Effector CD4-positive, alpha-beta T cell (primary cell): ENCODE data around the gene CH25H.
"Not testable (repeated sequence)": the region's sequence is repeated elsewhere in the genome, so short reads cannot be mapped to it uniquely, and the experiment has no call there.

Experiments used
- DNase-seq: peaks from one replicate; pipeline ENCODE4 v3.0.0-alpha.2; 2020

Gene CH25H

DNA sequence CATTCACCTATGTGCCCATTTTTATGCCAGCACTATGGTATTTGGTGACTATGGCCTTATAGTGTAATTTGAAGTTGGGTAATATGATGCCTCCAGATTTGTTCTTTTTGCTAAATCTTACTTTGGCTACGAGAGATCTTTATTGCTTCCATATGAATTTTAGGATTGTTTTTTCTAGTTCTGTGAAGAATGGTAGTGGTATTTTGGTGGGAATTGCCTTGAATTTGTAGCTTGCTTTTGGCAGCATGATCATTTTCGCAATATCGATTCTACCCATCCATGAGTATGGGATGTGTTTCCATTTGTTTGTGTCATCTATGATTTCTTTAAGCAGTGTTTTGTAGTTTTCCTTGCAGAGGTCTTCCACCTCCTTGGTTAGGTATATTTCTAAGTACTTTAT is 15.8 kb downstream of the CH25H start:
- DNase-seq: not testable (repeated sequence)

DNA sequence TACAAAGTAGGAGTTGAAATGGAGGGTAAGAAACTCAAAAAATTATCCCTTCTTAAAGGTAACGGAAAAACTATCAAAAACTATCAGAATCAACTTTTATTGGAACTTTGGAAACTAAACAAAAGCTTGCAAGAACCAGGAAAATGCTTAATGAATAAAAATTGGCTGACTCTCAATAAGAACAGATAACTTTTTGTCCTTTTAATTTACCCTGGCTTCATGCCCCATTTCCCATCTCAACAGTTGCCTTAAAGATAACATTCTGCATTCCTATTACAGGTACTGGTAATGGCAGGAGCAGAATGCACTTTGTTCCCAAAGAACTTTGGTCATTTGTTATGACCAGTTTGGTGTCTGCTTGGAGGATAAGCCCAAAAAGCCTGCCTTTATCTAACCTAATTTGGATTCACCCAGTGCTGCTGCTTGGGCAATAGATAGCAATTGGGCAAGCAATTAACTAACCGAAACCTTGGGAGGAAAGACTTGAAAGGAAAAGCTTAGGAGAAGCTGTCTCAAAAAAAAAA is 17.8 kb downstream of the CH25H start:
- DNase-seq: no peak

DNA sequence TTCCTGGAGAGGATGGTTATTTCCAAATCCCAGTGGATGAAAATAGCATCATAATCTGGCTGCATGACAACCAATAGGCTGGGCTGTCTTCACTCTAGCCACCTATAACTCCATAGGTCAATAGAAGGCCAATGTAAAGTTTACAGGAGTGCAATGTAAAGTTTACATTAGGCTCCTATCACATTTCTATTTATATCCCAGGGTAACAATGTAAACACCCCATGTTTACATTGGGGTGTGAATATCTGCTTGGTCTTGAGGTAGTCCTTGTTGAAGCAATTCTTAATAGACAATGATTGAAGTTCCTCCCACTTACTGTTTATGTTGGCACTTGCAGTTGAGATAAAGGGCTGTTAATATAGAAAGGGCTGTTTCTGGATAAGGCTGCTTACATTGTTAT is 21.5 kb downstream of the CH25H start:
- no peak for DNase-seq

DNA sequence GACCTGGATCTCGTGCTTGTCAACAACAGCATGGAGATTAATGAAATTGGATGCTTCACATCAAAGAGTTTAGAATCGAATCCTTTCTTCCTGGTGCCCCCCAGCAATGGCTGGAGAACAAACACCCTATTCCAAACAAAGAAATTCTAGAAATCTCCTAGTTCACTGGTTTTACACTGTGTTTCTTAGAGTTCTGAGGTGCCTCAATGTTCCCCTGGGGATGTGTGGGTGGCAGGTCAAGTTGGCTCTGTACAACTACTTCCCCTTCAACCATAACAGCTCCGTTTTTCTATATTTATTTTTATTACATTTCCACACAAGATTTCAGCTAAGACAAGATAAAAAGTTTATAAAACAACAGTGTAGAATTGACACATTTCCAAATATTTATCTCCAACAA is 22.5 kb downstream of the CH25H start:
- DNase-seq: no peak

DNA sequence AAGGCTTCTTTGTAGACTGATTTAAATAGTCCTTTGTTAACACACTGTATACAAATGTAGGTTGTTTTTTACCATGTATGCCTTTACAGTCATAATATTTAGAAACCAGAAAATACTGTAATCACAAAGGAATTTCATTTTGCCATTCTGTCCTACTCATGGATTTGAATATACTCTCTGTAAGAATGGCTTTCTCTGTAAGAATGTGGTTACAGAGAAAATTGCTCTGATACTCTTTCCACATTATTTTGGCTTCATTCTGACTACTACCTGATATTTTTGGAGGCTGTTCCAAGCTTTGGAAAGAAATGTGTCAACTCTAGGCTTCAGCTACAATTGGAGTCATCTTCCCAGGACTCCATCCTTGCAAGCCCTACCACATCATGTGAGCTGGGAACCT is 23.5 kb downstream of the CH25H start:
- no peak for DNase-seq

DNA sequence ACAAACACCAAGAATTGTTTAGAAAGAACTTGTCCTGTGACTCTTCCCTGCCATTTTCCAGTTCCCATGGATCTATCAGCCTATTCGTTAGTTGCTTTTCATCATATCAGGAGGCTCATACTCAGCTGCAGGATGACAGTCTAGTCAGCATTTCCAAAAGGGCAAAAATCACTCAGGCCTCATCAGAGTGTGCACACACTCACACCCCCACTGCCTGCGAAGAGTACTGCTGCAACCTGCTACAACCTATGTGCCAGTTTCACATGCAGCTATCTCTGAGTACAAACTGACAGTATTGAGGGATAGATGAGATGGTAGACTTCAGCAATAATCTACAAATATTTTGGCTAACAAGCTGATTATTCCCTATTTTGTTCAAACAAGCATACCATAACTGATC is 24.2 kb downstream of the CH25H start:
- no peak for DNase-seq

DNA sequence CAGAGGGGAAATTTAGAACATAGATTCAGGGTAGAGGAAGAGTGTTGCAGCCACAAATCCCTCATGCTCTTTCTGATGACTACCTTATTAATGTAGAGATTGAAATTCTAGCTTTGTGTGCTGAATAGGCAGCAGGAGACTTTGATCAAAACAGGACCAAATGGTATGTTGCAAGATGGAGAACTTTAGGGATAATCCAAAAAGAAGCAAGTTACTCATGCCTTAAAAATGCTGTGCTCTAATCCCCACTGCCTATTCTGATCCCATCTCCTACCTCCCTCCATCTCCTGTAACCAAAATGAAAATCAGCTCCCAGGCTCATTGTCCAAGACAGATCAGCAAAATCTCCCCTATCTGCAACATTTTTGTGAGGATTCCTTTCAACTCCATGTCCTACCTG is 31.3 kb downstream of the CH25H start:
- no peak for DNase-seq

DNA sequence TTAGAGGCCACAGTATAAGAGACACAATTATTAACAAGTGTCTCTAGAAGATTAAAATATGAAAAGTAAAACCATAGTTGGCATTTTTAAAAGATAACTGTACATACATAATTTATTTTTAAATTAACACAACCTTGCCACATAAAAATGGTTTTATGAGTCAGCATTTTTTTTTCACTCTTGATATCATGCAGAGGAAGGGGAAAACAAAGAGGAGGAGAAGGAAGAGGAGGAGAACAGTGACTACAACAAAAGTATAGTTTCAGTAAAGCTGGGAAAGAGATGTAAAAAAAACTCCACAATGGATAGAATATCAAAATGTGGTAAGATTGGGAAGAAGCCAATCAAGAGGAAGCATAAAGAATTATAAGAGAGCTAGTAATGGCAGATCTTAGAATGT is 34.0 kb downstream of the CH25H start:
- no peak for DNase-seq

DNA sequence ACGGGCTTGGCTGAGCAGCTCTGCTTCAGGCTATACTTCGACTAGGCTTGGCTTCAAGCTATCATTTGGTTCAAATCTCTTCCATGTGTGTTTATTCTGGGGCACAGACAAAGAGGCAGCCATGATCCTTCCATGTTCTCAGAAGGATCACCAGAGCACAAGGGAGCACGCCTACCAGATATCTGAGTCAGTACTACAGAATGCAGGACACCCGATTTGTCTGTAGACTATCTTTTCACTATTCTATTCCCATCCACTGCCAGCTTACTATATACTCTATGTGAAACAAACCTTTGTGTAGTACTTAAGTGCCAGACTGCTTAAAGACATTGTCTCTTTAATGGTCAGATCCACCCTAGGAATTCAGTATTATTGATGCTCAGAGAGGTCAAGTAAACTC is 35.1 kb downstream of the CH25H start:
- DNase-seq: no peak

DNA sequence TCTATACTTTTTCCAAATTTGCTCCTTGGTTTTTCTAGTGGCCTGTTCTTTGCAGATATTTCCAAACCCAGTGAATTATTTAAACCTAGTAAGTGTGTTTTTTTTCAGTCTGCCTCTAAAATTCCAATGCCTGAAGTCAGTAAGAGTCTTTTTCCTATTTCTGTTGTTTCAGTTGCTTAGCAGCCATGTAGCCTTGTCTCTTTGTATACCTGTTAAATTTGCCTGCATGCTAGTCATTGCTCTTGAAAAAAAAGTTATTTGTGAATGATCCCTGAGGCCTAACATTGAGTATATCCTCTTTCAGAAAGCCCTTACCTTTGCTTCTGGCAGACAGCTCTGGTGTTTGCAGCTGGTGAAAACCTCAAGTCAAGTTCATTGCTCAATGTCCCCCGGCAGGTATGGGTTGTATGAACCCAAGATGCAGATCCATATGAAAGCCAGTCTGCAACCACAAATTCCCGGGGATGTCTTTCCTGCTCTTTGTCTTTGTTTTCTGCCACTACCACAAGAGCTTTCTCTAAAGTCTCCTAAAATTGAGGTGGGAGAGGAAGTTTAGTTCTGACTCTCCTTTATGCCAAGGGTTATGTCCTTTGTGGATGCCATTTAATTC is 35.7 kb downstream of the CH25H start:
- no peak for DNase-seq

DNA sequence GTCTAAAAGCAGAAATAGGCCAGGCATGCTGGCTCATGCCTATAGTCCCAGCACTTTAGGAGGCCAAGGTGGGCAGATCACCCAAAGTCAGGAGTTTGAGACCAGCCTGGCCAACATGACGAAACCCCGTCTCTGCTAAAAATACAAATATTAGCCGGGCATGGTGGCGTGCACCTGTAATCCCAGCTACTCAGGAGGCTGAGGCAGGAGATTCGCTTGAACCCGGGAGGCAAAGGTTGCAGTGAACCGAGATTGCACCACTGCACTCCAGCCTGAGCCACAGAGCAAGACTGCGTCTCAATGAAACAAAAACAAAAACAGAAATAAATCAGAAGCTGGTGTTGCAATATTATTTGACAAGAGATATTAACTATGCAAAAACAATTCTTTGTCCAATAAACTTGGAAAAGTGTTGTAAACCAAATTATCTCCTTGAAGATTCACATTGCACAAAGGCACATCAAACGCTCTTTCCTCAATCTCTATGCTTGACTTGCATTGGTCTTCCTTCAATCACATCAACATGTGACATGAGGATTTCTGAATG is 38.7 kb downstream of the CH25H start:
- DNase-seq: not testable (repeated sequence)

DNA sequence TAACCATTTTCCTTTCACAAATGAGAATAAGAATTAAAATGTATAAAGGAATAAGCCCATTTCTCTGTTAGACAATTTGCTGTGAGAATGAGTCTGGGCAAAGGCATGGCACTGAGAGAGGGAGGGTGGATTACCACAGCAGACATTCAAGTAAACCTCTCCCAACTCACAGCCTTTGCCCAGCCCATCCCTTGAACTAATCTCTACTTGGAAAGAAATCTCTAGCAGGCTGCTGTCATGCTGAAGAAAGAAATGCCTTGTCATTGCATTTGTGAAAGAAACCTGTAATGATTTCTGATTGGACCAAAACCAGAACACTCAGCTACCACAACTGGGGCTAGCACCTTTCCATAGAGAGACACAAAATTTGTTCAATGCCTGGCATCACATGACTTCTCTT is 39.2 kb downstream of the CH25H start:
- no peak for DNase-seq

DNA sequence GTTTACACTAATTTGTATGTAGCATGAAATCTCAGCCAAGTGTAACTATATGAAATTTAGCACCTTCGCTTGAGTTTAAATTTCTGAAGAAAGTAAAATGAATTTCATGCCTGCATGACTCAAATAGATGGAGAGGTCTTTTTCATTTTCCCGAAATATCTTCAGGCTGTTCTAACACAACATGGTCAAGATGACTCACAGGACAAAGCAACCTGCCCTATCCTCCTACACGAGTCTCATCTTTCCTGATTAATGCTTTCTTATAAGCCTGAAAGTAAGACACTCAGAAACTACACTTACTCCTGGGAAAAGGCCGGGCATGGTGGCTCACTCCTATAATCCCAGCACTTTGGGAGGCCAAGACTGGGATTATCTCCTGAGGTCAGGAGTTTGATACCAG is 41.2 kb downstream of the CH25H start:
- DNase-seq: no peak

DNA sequence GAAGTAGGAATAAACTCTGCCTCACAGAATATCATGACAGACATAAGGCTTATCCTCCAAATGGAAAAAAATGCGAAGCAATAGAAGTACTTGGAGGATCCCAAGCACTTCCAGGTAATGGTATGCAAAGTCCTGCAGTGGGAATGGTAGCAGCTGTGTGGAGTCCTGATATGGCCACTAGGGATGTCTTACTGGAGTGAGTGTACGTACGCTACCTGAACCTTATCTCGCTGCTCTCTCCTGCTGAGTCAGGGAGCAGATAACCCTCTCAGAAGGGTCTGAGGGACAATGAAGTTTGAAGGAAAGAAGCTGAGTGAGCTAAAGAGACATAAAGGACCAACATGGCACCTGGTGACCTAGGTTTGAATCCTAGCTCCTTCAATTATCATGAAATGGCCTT is 42.2 kb downstream of the CH25H start:
- DNase-seq: no peak

DNA sequence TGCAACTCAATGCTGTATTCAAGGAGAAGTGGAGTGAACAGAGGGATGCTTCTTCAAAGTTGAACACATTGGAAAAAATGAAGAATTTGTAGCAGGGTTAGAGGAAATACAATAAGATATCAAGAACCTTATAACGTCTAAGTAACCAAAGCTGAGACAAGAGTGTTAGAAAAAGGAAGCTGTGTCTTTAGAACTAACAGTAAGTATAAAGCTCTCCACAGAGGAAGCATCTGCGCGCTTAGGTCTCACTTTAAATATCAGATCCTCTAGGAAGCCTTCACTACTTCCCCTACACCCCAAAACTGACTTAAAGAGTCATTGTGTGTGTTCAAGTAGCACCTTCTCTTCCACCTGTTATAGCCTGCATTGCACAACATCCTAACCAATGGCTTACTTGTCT is 43.0 kb downstream of the CH25H start:
- DNase-seq: no peak

DNA sequence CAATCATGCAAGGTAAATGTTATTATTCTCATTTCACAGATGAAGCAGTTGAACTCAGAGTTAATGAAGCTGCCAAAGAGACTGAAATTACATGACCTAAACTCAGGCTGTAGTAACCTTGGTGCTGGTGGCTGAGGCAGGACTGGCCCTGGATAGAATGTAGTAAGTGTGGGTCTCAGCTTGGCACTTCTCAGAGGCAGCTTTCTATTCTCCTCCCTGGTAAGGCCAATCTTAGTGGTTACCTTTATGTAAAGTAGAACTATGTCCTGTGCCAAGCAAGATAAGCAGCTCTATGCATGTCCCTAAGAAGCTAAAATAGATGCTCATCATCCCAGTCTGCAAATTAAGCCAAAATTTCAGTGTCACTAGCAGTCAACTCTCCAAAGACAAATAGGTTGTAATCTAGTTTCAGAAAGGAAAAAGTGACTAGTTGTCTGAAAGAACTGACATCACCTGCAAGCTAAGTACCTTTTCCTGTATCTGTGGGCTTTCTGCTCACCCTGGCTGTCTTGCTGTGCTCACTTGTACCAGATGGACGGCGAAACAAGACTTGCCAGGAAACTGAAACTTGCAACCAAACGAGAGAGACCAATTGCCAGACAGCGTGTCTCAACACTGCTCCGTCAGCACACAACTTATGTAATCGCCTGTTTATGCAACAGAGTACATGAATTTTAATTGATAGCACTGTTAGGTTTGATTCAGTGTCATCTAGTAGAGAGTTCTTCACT is 43.7 kb downstream of the CH25H start:
- DNase-seq: no peak

DNA sequence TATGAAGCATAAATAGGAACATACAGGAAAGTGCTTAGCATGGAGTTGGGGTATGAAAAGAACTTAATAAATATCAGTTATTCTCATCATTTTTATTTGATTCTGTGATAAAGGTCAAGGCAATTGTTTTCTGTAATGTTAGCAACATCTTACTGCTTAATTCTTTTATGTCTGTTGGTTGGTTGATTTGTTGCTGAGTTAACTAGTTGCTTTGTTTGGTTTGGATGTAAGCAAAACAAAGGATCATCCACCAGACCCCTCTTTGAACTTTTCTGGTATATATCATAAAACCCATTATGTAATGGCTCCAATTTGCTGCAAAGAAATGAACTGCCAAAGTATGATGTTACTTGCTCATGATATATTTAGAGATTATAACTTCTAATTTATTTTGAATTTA is 44.5 kb downstream of the CH25H start:
- no peak for DNase-seq

DNA sequence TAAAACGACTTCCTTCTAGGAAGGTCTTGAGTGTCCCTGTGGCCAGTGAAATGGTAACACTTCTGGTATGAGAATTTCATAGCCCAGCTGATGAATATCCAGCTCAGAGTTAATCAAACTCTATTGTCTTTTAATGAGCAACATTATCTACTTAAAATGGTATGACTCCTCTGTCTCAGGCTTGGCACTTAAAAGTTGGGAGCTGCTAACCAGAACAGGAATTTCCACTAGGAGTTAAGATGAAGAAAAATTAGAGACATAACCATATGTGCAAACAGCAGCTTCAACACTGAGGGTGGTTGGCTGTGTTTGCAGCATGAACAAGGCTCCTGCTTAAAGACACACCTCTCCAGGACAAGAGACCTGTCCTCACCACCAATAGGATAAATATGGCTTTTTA is 46.8 kb downstream of the CH25H start:
- DNase-seq: no peak

DNA sequence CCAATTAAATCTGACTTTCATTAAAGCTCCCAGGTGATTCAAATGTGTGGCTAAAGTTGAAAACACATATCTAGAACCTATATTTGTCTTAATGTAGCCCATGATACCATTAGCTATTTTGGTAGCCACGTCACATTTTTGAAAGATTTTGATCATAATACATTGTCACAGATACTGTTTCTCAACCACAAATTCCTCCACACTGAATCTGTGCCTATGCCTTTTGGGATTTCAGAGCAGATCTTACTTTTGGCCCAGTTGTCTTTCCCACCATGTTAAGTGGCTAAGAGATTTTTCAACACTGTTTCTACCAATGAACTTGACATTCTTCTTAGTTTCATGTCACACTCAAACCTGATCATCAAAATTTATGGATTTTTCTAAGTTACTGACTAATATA is 47.4 kb downstream of the CH25H start:
- DNase-seq: no peak

DNA sequence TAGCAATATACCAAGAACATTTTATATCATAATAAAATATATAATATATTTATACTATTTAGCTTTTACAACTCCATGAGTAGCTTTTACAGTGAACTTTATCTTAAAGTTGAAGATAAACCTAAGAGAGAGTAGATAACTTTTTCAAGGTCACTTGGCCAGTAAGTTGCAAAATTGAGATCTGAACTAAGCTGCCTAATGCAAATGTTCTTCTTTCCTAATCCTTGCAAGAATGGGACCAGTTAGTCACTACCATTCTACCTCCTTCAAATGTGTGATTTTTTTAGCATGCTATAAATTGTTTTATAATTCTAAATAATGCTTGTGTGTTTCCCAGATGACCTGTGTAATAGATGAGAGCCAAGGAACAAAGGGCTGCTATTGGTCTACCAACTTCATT is 47.8 kb downstream of the CH25H start:
- DNase-seq: no peak

DNA sequence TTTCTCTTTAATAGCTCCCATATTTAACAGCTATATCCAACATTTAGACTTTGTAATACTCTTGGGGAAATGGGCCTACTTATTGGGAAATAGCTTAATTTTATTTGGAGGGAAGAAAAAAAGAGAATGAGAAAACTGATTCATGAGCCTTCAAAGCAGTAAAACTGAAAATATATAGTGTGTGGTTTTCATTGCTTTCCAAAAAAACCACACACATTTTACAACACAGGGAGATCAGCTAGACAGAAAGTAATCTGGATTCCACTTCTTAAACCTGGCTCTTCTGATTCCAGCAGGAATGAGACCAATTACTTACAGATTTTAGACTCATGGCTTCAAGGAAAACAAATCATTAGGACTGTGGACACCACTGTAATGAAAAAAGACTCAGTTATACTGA is 48.7 kb downstream of the CH25H start:
- DNase-seq: no peak

DNA sequence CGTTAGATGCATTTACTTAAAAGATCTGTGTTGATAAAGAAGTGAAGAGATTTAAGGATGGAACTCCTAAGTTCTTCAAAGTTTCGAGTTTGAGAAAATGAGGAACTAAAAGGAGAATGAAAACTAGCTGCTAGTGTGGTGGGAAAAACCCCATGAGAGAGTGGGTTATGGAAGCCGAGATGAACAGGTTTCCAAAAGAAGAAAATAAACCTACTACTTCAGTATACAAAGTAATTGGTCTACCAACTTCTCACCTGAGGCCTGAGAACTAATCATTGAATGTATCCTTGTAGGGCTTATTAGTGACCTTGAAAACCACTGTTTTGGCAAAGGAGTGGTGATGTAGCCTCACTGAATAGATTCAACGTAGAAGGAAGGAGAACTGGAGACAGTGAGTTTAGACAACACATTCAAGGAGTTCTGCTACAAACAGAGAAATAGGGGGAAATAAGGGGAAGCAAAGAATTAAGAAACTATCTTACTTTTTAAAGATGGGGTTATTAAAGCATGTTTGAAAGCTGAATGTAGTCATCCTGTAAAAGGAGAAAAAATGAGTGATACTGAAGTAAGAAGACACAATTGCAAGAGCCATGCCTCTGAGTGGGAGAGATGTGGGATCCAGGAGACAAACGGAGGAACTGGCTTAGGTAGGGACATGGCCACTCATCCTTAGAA is 50.8 kb downstream of the CH25H start:
- DNase-seq: no peak
